ENCODE data around the gene MOB4.
A peak's percentile ranks its signal among the peaks of the same experiment; 100 is the strongest.

Gene MOB4

GRCh38 chr2:197597166-197597565, 81.3 kb downstream of the MOB4 start:
- DNase-seq = no peak

GRCh38 chr2:197598450-197598849, 82.6 kb downstream of the MOB4 start:
- no peak for DNase-seq

- peak; percentile 83 for DNase-seq
Measured at GRCh38 chr2:197599285-197599965, 83.6 kb downstream of the MOB4 start.

- DNase-seq = no peak
Measured at GRCh38 chr2:197600306-197600705, 84.4 kb downstream of the MOB4 start.

GRCh38 chr2:197601726-197602125, 85.9 kb downstream of the MOB4 start:
- no peak for DNase-seq

All from hematopoietic multipotent progenitor cell treated with erythropoietin and hydrocortisone succinate and interleukin-3 and kit ligand, for 6 days (in vitro differentiated cells).